LNCAP (cell line): ENCODE results near the gene COQ8A.

ENCODE experiments used
- TF ChIP-seq, protein P1 (sequence below): fragments of 450-650 bp; IDR thresholded peaks from 2 replicates; pipeline ENCODE4 v1.5.1; 2017; ENCODE audit warnings: mild to moderate bottlenecking

The COQ8A gene

DNA sequence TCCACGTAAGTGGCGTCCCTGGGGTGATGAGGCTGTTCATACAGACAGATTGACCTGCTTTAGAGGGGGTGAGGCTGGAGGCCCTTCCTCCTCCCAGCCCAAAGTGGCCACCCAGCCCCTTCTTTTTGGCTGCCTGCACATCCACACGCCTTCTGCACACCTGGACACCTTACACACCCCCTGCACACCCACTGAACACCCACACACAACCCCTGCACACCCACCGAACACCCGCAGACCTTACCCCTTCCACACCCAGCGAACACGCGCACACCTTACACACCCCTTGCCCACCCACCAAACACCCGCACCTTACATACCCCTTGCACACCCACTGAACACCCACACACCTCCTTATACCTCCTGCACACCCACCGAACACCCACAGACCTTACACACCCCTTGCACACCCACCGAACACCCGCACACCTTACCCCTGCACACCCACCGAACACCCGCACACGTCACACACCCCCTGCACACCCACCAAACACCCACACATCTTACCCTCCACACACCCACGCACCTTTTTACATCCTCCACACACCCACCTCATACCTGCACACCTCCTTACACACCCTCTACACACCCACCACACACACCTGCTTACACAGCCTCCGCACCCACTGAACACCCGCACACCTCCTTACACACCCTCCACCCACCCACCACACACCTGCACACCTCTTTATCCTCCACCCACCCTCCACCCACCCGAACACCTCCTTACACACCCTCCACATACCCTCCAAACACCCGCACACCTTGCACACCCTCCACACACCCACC is 37.7 kb downstream of the COQ8A start:
- TF ChIP-seq, protein P1, sequence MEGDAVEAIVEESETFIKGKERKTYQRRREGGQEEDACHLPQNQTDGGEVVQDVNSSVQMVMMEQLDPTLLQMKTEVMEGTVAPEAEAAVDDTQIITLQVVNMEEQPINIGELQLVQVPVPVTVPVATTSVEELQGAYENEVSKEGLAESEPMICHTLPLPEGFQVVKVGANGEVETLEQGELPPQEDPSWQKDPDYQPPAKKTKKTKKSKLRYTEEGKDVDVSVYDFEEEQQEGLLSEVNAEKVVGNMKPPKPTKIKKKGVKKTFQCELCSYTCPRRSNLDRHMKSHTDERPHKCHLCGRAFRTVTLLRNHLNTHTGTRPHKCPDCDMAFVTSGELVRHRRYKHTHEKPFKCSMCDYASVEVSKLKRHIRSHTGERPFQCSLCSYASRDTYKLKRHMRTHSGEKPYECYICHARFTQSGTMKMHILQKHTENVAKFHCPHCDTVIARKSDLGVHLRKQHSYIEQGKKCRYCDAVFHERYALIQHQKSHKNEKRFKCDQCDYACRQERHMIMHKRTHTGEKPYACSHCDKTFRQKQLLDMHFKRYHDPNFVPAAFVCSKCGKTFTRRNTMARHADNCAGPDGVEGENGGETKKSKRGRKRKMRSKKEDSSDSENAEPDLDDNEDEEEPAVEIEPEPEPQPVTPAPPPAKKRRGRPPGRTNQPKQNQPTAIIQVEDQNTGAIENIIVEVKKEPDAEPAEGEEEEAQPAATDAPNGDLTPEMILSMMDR: no peak

GRCh38 chr1:226978432-226979114 is 38.5 kb downstream of the COQ8A start:
- TF ChIP-seq, protein P1: no peak

GRCh38 chr1:226979115-226979516 is 39.0 kb downstream of the COQ8A start:
- TF ChIP-seq, protein P1: no peak

GRCh38 chr1:226979517-226980121 is 39.5 kb downstream of the COQ8A start:
- TF ChIP-seq, protein P1: no peak

DNA sequence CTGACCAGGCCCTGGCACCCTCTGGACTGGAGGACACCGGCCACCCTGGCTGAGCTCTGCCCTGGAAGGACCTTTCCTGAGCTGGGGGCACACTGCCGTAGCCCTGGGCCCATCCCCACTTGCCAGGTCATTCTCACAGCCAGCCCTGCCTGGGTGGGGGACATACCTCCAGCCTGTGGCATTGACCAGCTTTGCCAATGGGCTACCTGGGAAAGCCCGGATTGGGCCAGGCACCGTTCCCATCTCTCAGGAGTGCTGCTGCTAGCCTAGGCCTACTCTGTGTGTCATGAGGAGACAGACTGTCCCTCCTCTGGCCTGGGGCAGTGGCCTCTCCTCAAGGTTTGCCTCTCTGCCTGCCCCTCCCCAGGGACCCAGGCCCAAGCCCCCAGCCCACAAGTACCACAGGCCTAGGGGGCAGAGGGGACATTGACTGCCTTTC is 40.0 kb downstream of the COQ8A start:
- TF ChIP-seq, protein P1: no peak

- TF ChIP-seq, protein P1: no peak
Observed at GRCh38 chr1:226980565-226981385, 40.7 kb downstream of the COQ8A start.

GRCh38 chr1:226981386-226981817 is 41.3 kb downstream of the COQ8A start:
- TF ChIP-seq, protein P1: no peak
